HepG2 (cell line): ENCODE measurements around the gene SPATA46. TPM values are rescaled to one million over a fixed set of nuclear protein-coding genes. Genes with fewer than 3 reads are reported as not detected.

ENCODE experiments used
- ATF4 ChIP-seq, 2 experiments: fragments of 450-650 bp in 1 of 2; sonication (generic) in 1 of 2; formaldehyde crosslinking; IDR thresholded peaks; 2 replicates each; pipeline versions ENCODE4 v1.5.0 to v1.8.0; 2020 to 2022; ENCODE audit warnings: mild to moderate bottlenecking in 1 of 2, missing genetic modification reagents in 1 of 2
- BRCA1 ChIP-seq: sonication (generic); formaldehyde crosslinking; IDR thresholded peaks from 2 replicates; pipeline ENCODE4 v1.4.0; 2020; ENCODE audit warnings: missing genetic modification reagents
- CEBPG ChIP-seq: IDR thresholded peaks from 2 replicates; pipeline ENCODE4 v1.6.1; 2016
- HMGA1 ChIP-seq: sonication (generic); formaldehyde crosslinking; conservative IDR thresholded peaks from 2 replicates; pipeline ENCODE4 v1.4.0; 2020; ENCODE audit warnings: missing genetic modification reagents
- HOXA7 ChIP-seq: sonication (generic); formaldehyde crosslinking; IDR thresholded peaks from 2 replicates; pipeline ENCODE4 v1.8.1; 2022; ENCODE audit warnings: mild to moderate bottlenecking, missing genetic modification reagents, moderate library complexity
- MNT ChIP-seq: fragments of 450-650 bp; IDR thresholded peaks from 2 replicates; pipeline ENCODE4 v1.6.1; 2016
- NFE2L1 ChIP-seq: sonication (generic); formaldehyde crosslinking; IDR thresholded peaks from 2 replicates; pipeline ENCODE4 v1.4.0; 2020; ENCODE audit warnings: missing genetic modification reagents, mild to moderate bottlenecking, borderline replicate concordance
- SIX1 ChIP-seq: sonication (generic); formaldehyde crosslinking; IDR thresholded peaks from 2 replicates; pipeline ENCODE4 v1.4.0; 2020; ENCODE audit warnings: missing genetic modification reagents, borderline replicate concordance
- ZKSCAN8 ChIP-seq: IDR thresholded peaks from 2 replicates; pipeline ENCODE4 v1.6.1; 2016; ENCODE audit warnings: borderline replicate concordance, missing genetic modification reagents, missing compliant biosample characterization
- ZMYM4 ChIP-seq: sonication (generic); formaldehyde crosslinking; IDR thresholded peaks from 2 replicates; pipeline ENCODE4 v1.8.1; 2023; ENCODE audit warnings: mild to moderate bottlenecking, missing genetic modification reagents
- ZNF746 ChIP-seq: sonication (generic); formaldehyde crosslinking; IDR thresholded peaks from 2 replicates; pipeline ENCODE4 v1.8.0; 2022; ENCODE audit warnings: mild to moderate bottlenecking, missing genetic modification reagents
- polyA plus RNA-seq, 8 experiments: library from polyadenylated mRNA; depleted of rRNA in 3 of 8; stranded (reverse) in 7 of 8; unstranded in 1 of 8; fragments of >200 nt; fragmentation: Illumina TruSeq in 4 of 8; extraction: Trizol in 4 of 8; gene quantifications; 2 replicates each; pipeline versions ENCODE4 v1.2.1 to v1.2.3, GENCODE V29; 2011 to 2016; ENCODE audit warnings: low read depth in 4 of 8, missing spikeins in 1 of 8, mixed read lengths in 1 of 8; ENCODE audit not compliant: insufficient read depth in 1 of 8
- total RNA-seq, 5 experiments: library from RNA; depleted of rRNA; stranded (reverse); fragments of >200 nt; fragmentation: Illumina TruSeq; extraction: Trizol; gene quantifications; 2 replicates each; pipeline ENCODE4 v1.2.3, GENCODE V29; 2016; ENCODE audit warnings: low read depth in 1 of 5
- TF ChIP-seq, protein P1 (sequence below): sonication (generic); formaldehyde crosslinking; IDR thresholded peaks from 2 replicates; pipeline ENCODE4 v1.4.0; 2020; ENCODE audit warnings: missing genetic modification reagents
- TF ChIP-seq, protein P2 (sequence below): sonication (generic); formaldehyde crosslinking; IDR thresholded peaks from 2 replicates; pipeline ENCODE4 v1.8.1; 2022; ENCODE audit warnings: low read depth, mild to moderate bottlenecking, missing genetic modification reagents

The SPATA46 gene
- total and polyA plus RNA-seq, 2 of the 13 experiments (the other 11 are each of a cell fraction or from before 2014, with no cell fraction given), result not detected

DNA sequence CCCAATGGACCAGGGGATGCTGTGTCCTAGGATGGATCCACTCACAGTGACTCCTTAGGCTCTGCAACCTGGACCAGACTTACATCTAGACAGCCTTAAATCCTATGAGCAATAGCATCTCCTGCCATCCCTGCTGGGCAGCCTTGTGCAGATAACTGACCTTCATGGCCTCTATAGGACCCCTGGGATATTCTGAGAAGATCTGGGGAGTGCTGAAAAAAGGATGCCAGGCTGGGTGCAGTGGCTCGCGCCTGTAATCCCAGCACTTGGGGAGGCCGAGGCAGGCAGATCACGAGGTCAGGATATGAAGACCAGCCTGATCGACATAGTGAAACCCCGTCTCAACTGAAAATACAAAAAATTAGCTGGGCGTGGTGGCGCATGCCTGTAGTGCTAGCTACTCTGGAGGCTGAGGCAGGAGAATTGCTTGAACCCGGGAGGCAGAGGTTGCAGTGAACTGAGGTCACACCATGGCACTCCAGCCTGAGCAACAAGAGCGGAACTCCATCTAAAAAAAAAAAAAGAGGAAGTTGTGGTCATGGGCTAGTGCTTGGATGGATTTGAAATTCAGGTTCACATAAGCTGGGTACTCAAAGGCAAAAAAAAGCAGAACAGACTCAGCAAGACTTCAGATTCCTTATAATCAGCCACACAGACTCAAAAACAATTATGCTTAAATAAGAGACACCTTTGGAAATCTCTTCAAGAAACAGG lies 46.2 kb upstream of the SPATA46 start (continued):
- TF ChIP-seq, protein P1, sequence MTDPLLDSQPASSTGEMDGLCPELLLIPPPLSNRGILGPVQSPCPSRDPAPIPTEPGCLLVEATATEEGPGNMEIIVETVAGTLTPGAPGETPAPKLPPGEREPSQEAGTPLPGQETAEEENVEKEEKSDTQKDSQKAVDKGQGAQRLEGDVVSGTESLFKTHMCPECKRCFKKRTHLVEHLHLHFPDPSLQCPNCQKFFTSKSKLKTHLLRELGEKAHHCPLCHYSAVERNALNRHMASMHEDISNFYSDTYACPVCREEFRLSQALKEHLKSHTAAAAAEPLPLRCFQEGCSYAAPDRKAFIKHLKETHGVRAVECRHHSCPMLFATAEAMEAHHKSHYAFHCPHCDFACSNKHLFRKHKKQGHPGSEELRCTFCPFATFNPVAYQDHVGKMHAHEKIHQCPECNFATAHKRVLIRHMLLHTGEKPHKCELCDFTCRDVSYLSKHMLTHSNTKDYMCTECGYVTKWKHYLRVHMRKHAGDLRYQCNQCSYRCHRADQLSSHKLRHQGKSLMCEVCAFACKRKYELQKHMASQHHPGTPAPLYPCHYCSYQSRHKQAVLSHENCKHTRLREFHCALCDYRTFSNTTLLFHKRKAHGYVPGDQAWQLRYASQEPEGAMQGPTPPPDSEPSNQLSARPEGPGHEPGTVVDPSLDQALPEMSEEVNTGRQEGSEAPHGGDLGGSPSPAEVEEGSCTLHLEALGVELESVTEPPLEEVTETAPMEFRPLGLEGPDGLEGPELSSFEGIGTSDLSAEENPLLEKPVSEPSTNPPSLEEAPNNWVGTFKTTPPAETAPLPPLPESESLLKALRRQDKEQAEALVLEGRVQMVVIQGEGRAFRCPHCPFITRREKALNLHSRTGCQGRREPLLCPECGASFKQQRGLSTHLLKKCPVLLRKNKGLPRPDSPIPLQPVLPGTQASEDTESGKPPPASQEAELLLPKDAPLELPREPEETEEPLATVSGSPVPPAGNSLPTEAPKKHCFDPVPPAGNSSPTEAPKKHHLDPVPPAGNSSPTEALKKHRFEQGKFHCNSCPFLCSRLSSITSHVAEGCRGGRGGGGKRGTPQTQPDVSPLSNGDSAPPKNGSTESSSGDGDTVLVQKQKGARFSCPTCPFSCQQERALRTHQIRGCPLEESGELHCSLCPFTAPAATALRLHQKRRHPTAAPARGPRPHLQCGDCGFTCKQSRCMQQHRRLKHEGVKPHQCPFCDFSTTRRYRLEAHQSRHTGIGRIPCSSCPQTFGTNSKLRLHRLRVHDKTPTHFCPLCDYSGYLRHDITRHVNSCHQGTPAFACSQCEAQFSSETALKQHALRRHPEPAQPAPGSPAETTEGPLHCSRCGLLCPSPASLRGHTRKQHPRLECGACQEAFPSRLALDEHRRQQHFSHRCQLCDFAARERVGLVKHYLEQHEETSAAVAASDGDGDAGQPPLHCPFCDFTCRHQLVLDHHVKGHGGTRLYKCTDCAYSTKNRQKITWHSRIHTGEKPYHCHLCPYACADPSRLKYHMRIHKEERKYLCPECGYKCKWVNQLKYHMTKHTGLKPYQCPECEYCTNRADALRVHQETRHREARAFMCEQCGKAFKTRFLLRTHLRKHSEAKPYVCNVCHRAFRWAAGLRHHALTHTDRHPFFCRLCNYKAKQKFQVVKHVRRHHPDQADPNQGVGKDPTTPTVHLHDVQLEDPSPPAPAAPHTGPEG (CRISPR knock-in tag), result no peak
- TF ChIP-seq NFE2L1 (CRISPR knock-in tag) (no peak), BRCA1 (CRISPR knock-in tag) (no peak), CEBPG (CRISPR knock-in tag) (no peak), HMGA1 (CRISPR knock-in tag) (no peak), ZKSCAN8 (CRISPR knock-in tag) (no peak), ZNF746 (CRISPR knock-in tag) (no peak), SIX1 (CRISPR knock-in tag) (no peak), HOXA7 (CRISPR knock-in tag) (no peak), ZMYM4 (no peak), ATF4 (CRISPR knock-in tag; IDR thresholded peaks at IDR 0.05) (no peak), MNT (no peak)
- TF ChIP-seq, protein P2, sequence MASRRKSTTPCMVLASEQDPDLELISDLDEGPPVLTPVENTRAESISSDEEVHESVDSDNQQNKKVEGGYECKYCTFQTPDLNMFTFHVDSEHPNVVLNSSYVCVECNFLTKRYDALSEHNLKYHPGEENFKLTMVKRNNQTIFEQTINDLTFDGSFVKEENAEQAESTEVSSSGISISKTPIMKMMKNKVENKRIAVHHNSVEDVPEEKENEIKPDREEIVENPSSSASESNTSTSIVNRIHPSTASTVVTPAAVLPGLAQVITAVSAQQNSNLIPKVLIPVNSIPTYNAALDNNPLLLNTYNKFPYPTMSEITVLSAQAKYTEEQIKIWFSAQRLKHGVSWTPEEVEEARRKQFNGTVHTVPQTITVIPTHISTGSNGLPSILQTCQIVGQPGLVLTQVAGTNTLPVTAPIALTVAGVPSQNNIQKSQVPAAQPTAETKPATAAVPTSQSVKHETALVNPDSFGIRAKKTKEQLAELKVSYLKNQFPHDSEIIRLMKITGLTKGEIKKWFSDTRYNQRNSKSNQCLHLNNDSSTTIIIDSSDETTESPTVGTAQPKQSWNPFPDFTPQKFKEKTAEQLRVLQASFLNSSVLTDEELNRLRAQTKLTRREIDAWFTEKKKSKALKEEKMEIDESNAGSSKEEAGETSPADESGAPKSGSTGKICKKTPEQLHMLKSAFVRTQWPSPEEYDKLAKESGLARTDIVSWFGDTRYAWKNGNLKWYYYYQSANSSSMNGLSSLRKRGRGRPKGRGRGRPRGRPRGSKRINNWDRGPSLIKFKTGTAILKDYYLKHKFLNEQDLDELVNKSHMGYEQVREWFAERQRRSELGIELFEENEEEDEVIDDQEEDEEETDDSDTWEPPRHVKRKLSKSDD (CRISPR knock-in tag), result no peak
